GM10847 (cell line): ENCODE results near the gene MPZL1.

Source experiments
- POLR2A ChIP-seq: IDR thresholded peaks from 2 replicates; pipeline ENCODE4 v1.6.1; 2011; ENCODE audit not compliant: insufficient read length; ENCODE audit errors: extremely low read depth

MPZL1 gene

GRCh38 chr1:167726008-167726407, 4.2 kb downstream of the MPZL1 start:
- TF ChIP-seq POLR2A = no peak

GRCh38 chr1:167728818-167729410, 7.1 kb downstream of the MPZL1 start:
- no peak for TF ChIP-seq POLR2A

GRCh38 chr1:167734227-167734626, 12.4 kb downstream of the MPZL1 start:
- no peak for TF ChIP-seq POLR2A

- no peak for TF ChIP-seq POLR2A
Observed at GRCh38 chr1:167734841-167735240, 13.1 kb downstream of the MPZL1 start.

GRCh38 chr1:167737169-167737568, 15.4 kb downstream of the MPZL1 start:
- no peak for TF ChIP-seq POLR2A

GRCh38 chr1:167738158-167738557, 16.4 kb downstream of the MPZL1 start:
- no peak for TF ChIP-seq POLR2A

GRCh38 chr1:167739752-167740151, 18.0 kb downstream of the MPZL1 start:
- TF ChIP-seq POLR2A = no peak

- TF ChIP-seq POLR2A = no peak
Observed at GRCh38 chr1:167744901-167745300, 23.1 kb downstream of the MPZL1 start.

- no peak for TF ChIP-seq POLR2A
Observed at GRCh38 chr1:167746013-167746672, 24.4 kb downstream of the MPZL1 start.

GRCh38 chr1:167746988-167747655, 25.3 kb downstream of the MPZL1 start:
- TF ChIP-seq POLR2A = no peak

GRCh38 chr1:167747988-167748387, 26.2 kb downstream of the MPZL1 start:
- TF ChIP-seq POLR2A = no peak

- no peak for TF ChIP-seq POLR2A
Observed at GRCh38 chr1:167748906-167749305, 27.1 kb downstream of the MPZL1 start.

- no peak for TF ChIP-seq POLR2A
Observed at GRCh38 chr1:167749741-167750140, 28.0 kb downstream of the MPZL1 start.

- TF ChIP-seq POLR2A = no peak
Observed at GRCh38 chr1:167750641-167751040, 28.9 kb downstream of the MPZL1 start.

- no peak for TF ChIP-seq POLR2A
Observed at GRCh38 chr1:167751676-167752075, 29.9 kb downstream of the MPZL1 start.

- TF ChIP-seq POLR2A = no peak
Observed at GRCh38 chr1:167752219-167752985, 30.6 kb downstream of the MPZL1 start.
